ENCODE results near the gene PTK6. TPM values are rescaled to one million over a fixed set of nuclear protein-coding genes. Genes with fewer than 3 reads are reported as not detected.

PTK6 gene
- total RNA-seq, 3 donors from 2014 or later (not counting 1 experiment from before 2014, with no cell fraction given) = 0.16 to 0.48 TPM; not detected in 1

- ATAC-seq = peak; percentile 80 to 89 (median 81)
- DNase-seq = peak; percentile 76 to 82
- WGBS (ENCODE audit: insufficient coverage) = 5% methylated on average over 35 of the region's 37 CpGs
- peak overlapping the region; percentile 88 for H3K4me3 Mint-ChIP-seq
- Histone ChIP-seq H3K36me3 (ENCODE audit: control insufficient read depth, insufficient read depth, low read length) (peaks cover 15% of the 10 kb centered on the region), H3K27ac (ENCODE audit: low read length) (peak overlapping the region; percentile 80), H3K4me3 (ENCODE audit: low read length) (peak overlapping the region; percentile 26), H3K4me1 (ENCODE audit: control insufficient read depth, insufficient read depth, low read length) (peaks cover 39% of the 10 kb centered on the region), H3K27me3 (ENCODE audit: control insufficient read depth, insufficient read depth, low read length) (no peaks in the 10 kb centered on the region), H3K9me3 (ENCODE audit: control insufficient read depth, insufficient read depth, low read length) (no peaks in the 10 kb centered on the region)
- H3K27ac Mint-ChIP-seq = peak overlapping the region; percentile 92 to 93
- intact Hi-C loops (cut with micrococcal nuclease) = loop anchor here (2.0 kb wide), 1 partner anchor 67 kb away; no protein-coding TSS in a partner anchor
- no peaks in the 10 kb centered on the region for H3K36me3 Mint-ChIP-seq
- H3K4me1 Mint-ChIP-seq = peaks cover 20 to 26% of the 10 kb centered on the region in 2 donors
- TF ChIP-seq, protein P1, sequence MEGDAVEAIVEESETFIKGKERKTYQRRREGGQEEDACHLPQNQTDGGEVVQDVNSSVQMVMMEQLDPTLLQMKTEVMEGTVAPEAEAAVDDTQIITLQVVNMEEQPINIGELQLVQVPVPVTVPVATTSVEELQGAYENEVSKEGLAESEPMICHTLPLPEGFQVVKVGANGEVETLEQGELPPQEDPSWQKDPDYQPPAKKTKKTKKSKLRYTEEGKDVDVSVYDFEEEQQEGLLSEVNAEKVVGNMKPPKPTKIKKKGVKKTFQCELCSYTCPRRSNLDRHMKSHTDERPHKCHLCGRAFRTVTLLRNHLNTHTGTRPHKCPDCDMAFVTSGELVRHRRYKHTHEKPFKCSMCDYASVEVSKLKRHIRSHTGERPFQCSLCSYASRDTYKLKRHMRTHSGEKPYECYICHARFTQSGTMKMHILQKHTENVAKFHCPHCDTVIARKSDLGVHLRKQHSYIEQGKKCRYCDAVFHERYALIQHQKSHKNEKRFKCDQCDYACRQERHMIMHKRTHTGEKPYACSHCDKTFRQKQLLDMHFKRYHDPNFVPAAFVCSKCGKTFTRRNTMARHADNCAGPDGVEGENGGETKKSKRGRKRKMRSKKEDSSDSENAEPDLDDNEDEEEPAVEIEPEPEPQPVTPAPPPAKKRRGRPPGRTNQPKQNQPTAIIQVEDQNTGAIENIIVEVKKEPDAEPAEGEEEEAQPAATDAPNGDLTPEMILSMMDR (IDR thresholded peaks at IDR 0.05) = no peak
- no peaks in the 10 kb centered on the region for H3K9me3 Mint-ChIP-seq
- H3K27me3 Mint-ChIP-seq (ENCODE audit: low read depth in 2 of 2) = no peaks in the 10 kb centered on the region
These were observed 30.4 kb upstream of the PTK6 start for GRCh38 chr20:63567386-63568169.

DNA sequence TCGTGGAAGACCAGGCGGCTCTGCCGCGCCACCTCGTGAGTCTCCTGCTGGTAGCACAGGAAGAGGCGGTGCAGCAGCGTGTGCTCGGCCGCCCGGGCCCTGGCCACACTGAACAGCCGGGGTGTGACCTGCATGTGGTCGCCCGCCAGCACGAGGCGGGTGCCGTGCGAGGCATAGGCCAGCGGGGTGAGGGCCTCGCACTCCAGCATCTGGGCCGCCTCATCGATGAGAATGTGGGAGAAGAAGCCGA lies 29.9 kb upstream of the PTK6 start:
- intact Hi-C loops (cut with micrococcal nuclease) = loop anchor here (2.0 kb wide), 1 partner anchor 68 kb away; no protein-coding TSS in a partner anchor
- peaks cover 16% of the 10 kb centered on the region for H3K36me3 ChIP-seq (ENCODE audit: control insufficient read depth, insufficient read depth, low read length)

DNA sequence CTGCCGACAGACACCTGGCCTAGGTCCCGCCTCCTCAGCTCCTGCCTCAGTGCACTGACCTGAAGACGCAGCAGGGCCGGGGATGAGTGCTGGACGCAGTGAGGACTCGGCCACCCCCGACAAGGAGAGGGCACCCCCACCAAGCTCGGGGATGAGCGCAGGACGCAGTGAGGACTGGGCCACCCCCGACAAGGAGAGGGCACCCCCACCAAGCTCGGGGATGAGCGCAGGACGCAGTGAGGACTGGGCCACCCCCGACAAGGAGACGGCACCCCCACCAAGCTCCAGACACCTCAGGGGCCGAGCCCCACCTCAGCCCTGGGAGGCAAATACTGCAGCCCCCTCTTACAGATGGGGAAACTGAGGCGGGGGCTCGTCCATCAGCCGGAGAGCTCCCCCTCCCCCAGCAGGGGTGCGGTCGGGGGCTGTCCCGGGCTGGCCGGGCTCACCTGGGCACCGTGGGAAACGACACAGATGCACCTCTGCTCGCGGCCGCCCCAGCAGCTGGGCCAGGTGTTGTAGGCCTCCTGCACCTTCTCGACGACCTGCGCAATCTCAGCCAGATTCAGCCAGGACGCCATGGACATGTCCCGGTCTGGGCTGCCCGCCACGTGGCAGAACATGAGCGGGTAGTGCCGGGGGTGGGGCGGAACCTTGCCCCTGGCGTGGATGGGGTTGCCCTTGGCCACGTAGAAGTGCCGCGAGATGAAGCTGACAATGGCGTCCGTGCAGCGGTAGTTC lies 29.4 kb upstream of the PTK6 start:
- TF ChIP-seq, protein P1 (IDR thresholded peaks at IDR 0.05) = no peak
- 86% methylated on average over 46 of the region's 46 CpGs for WGBS (ENCODE audit: insufficient coverage)
- Histone ChIP-seq H3K4me3 (ENCODE audit: low read length) (no peak overlapping the region), H3K27me3 (ENCODE audit: control insufficient read depth, insufficient read depth, low read length) (no peaks in the 10 kb centered on the region), H3K4me1 (ENCODE audit: control insufficient read depth, insufficient read depth, low read length) (peaks cover 39% of the 10 kb centered on the region), H3K9me3 (ENCODE audit: control insufficient read depth, insufficient read depth, low read length) (no peaks in the 10 kb centered on the region), H3K36me3 (ENCODE audit: control insufficient read depth, insufficient read depth, low read length) (peaks cover 16% of the 10 kb centered on the region), H3K27ac (ENCODE audit: low read length) (peak overlapping the region; percentile 80)
- intact Hi-C loops (cut with micrococcal nuclease) = loop anchor here (2.0 kb wide), 1 partner anchor 68 kb away; no protein-coding TSS in a partner anchor
- H3K27ac Mint-ChIP-seq = peak overlapping the region; percentile 92 to 93
- no peaks in the 10 kb centered on the region for H3K9me3 Mint-ChIP-seq
- H3K4me3 Mint-ChIP-seq = peak overlapping the region; percentile 88
- no peaks in the 10 kb centered on the region for H3K36me3 Mint-ChIP-seq
- ATAC-seq (no peak), DNase-seq (no peak)
- peaks cover 20 to 26% of the 10 kb centered on the region in 2 donors for H3K4me1 Mint-ChIP-seq
- no peaks in the 10 kb centered on the region for H3K27me3 Mint-ChIP-seq (ENCODE audit: low read depth in 2 of 2)

More for the DNA sequence above, 29.9 kb upstream of the PTK6 start:
- Histone ChIP-seq H3K27me3 (ENCODE audit: control insufficient read depth, insufficient read depth, low read length) (no peaks in the 10 kb centered on the region), H3K4me1 (ENCODE audit: control insufficient read depth, insufficient read depth, low read length) (peaks cover 39% of the 10 kb centered on the region), H3K27ac (ENCODE audit: low read length) (peak overlapping the region; percentile 80), H3K4me3 (ENCODE audit: low read length) (no peak overlapping the region), H3K9me3 (ENCODE audit: control insufficient read depth, insufficient read depth, low read length) (no peaks in the 10 kb centered on the region)
- H3K27ac Mint-ChIP-seq = peak overlapping the region; percentile 92 to 93
- no peaks in the 10 kb centered on the region for H3K9me3 Mint-ChIP-seq
- no peaks in the 10 kb centered on the region for H3K36me3 Mint-ChIP-seq
- ATAC-seq (peak; percentile 54 to 71 (median 69)), DNase-seq (peak in 1 of 2 donors; percentile 53)
- TF ChIP-seq, protein P1 (IDR thresholded peaks at IDR 0.05) = no peak
- WGBS (ENCODE audit: insufficient coverage) = 18% methylated on average over 22 of the region's 22 CpGs
- peak overlapping the region; percentile 88 for H3K4me3 Mint-ChIP-seq
- H3K4me1 Mint-ChIP-seq = peaks cover 20 to 26% of the 10 kb centered on the region in 2 donors
- no peaks in the 10 kb centered on the region for H3K27me3 Mint-ChIP-seq (ENCODE audit: low read depth in 2 of 2)
